HG03460 (cell line): Measurements from ENCODE around the gene AKAP7.

Experiments
- ATAC-seq: cut with Tn5 transposase; IDR thresholded peaks from one replicate; pipeline ENCODE4 v1.9.1; 2021; ENCODE audit not compliant: unreplicated experiment

The AKAP7 gene

GRCh38 chr6:131197716-131198115 is 62.4 kb downstream of the AKAP7 start:
- ATAC-seq: no peak

- peak; percentile 100 for ATAC-seq
These were observed 64.5 kb downstream of the AKAP7 start for GRCh38 chr6:131199568-131200272.

DNA sequence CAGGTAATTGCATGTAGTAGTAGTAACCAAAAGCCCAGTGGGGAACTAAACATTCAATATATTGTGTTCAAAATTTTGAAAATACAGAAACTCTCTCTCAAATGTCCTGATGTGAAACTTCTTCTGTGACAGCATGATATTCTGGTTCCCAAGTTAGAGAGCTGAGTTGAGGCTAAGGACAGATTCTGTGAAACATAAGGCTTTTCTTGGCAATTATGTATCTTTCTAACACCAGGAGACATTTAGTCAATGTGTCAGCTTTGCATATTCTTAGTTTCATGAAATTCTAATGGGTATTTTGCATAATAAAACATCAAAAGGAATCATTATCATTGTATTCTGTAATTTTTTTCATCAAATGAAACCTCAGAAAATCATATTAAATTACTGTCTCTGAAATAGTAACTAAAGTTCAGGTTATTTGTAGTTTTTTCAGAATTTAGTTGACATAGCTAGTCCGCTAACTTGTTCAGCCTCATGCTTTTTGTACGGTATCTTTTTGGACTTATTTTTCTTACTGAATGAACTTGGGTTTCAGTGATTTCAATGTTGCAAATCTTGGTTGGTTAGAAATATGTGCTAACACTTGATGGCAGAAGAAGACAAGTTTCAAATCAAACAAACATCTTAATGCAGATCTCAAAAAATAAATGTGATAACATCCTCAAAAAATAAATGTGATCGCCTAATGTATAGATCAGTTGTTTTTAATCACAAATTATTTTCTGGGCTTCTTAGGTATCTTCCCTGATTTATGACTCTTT is 70.4 kb downstream of the AKAP7 start:
- no peak for ATAC-seq

DNA sequence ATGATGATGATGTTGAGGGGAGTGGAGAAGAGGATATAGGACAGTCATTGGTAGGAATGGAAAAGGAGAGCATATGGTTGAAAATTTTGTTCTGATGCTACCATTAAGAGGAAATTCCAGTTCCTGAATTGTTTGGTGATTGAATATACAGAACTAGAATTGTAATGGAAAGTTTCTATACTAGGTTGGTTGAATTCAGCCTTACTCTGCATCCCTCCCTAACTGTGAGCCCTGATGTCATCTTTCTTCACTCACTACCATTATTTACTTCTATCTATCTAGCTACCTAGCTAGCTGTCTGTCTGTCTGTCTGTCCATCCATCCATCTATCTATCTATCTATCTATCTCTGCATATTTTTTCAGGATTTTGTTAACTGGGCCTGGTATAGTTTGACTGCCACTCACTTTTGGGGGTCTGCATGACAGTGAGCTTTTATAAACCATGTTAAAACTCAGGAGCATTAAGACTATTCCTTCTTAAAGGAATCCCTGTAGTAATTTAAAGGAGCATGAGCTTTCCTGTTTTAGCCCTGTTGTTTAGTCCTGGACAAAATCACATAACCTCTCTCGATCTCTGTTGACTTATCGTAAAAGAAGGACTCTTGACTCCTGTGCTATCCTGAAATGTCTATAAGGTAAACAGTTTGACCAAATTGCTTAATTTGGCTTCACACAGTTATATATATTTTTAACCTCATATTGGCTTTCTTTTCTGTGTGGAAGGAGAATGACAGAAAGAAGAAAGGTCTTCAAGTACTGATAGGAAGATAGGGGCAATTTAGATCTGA is 71.4 kb downstream of the AKAP7 start:
- no peak for ATAC-seq

DNA sequence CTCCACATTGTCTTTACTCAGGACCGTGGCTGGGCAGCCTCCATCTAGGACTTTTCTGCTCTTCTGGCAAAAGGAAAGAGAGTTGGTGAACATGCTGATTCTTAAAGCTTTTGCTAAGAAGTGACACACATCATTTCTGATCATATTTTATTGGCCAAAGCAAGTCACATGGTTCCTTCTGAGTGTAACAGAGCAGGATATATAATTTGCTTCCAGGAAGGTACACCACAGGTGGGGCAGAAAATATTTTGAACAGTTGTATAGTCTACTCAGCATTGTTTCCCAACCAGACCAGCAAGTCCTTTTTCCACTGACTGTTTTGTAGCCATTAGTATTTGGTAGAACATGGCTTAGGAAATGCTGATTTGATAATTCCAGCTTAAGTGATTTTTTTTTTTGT is 73.5 kb downstream of the AKAP7 start:
- ATAC-seq: no peak

DNA sequence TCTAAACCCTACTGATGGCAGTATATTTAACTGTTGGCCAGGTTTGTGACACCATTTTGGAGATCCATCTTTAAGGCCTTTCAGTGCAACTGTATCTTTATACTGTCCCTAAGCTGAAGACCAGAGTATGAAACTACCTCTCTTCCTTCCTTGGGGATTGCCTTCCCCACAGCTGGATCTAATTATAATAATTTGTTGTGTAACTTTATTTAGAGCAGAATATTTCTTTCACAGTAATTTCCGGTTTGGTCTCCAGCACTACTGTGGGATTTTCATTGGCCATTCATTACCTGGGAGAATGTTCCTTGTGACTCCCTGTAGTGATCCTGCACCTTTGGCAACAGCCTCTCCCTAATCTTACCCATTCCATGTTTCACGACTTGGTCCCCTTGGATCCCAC is 75.2 kb downstream of the AKAP7 start:
- no peak for ATAC-seq

DNA sequence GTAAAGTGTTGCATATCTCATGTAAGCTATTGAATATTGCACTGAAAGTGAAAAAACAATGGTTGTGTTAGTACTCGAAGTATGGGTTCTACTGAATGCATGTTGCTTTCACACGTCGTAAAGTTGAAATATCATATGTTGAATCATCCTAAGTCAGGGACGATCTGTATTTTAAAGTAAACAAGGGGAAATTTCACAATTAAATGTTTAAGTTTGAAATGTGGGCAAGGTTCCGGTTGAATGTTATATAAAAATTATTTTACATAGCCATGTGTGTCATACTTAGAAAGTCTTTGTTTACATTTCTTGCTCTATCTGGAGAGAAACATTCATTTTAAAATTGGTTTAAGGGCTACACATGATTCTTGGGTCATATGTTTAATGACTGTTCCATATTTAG is 76.8 kb downstream of the AKAP7 start:
- ATAC-seq: no peak

GRCh38 chr6:131212913-131213312 is 77.6 kb downstream of the AKAP7 start:
- ATAC-seq: no peak

DNA sequence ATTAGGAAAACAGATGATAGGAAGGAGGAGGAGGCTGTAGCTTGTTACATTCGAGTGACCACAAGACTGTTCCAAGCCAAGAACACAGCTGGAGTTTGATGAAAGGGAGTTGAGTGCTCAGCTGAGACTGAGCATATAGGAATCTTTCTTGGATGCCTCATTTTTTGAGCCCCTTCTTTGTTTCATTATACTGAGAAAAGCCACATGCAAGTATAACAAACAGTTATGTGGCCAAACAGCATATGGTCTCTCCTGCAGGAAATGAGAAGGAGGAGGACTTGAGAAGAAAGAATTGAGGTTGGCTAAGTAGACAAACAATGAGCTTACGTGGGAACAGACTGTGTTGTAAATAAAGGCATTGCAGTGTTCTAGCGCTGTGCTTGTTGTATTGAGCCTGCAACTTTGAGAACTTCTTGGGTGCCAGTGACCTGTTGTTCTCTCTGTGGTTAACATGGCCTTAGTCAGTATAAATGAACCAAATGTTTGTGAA is 78.3 kb downstream of the AKAP7 start:
- ATAC-seq: no peak

DNA sequence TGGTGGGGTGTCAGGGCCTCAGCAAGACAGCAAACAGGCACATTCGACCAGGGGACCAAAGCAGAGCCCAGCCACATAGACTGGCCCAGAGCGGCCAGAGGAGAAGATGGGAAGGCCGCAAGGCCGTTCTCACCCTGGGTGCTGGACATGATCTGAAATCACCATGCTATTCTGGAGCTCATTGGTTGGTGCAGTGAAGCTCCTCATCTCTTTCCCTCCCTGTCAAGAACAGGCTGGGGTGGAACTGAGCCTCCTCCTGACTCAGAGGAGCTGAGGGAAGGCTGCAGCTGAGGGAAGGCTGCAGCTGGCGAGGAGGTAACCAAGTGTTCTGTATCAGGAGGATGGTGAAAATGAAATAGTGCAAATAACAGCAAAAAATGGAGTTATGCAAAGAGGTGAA is 80.0 kb downstream of the AKAP7 start:
- ATAC-seq: no peak

GRCh38 chr6:131216246-131216645 is 81.0 kb downstream of the AKAP7 start:
- ATAC-seq: no peak

- no peak for ATAC-seq
These were observed 87.5 kb downstream of the AKAP7 start for GRCh38 chr6:131222773-131223172.

DNA sequence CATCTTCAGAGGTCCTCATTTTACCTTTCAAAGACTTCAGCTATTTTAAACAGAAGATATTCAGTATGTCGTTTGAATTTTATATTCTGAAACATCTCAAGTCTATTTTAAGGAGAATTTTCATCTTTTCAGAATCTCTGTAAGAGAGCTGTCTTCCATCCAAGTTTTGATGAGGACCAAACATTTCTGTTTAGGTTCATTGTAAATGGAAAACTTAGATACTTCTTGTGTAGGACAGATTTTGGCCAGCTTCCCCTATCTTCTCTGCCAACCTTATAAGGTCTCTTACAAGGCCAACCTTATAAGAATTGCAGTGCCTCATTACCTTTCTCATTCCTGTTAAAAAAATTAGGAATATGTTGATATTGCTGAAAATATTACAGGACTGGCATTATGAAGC is 88.1 kb downstream of the AKAP7 start:
- ATAC-seq: no peak

- ATAC-seq: no peak
These were observed 89.9 kb downstream of the AKAP7 start for GRCh38 chr6:131225127-131225526.

DNA sequence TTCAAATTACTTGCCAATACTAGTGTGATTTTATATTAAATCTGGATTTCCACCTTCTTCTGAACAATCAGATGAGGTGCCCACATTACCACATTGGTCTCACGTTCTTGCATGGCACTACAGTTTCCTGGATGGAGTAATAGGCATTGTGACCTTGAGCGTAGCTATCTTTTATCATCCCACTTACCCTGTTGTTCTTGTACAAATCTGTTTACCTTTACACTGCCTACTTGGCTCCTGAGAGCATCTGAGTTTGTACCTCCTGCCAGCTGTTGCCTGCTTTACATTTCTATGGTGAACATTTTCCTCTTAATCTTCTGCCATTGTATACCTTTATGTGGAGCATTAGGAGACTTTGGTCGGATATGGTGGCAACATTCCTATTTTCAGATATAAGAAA is 90.7 kb downstream of the AKAP7 start:
- no peak for ATAC-seq

DNA sequence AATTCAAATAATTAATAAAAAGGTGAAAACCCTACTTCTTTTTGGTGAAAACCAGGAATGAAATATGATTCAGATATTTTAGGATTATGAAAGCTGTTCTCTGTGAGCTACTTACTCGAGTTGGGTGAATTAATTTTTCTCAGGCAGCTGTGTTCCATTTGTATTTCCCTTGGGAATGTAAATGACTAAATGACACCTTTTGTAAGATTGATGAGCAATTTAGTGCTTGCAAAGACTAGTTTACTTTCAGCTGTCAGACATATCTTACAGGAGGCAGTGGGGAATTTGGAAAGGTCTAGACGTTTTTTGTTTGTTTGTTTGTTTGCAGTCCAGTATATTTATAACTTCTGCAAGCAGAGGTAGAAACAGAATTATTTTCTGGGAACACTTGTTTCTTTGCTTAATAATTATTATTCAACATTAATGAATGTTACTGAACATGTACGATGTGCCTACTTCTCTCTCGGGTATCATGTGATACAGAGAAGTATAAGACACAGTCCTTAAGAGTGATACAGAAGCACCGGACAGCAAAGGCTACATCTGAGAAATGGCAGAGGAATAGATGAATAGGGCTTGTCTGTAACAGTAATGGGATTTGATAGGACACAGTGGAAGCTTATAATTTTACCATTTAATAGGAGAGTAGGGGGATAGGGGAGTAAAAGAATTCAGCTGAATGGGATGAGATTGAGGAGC is 91.3 kb downstream of the AKAP7 start:
- ATAC-seq: no peak

- no peak for ATAC-seq
These were observed 91.9 kb downstream of the AKAP7 start for GRCh38 chr6:131227158-131227543.

DNA sequence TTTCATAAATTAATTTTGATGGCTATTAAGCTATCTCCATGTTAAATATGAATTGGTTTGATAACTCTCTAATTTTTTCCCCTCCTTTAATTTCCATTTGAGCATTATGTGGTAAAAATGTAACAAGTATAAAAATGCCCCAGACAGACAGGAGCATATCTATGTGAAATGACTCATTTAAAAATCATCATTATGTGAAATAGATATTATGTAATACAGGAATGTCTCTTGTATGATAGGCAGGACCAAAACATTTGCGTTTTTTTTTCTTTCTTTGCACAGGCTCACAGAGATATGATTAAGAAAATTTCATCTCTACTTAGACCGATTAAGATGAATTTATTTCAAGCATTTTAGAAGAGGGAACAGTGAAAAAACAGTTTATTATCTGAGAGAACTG is 95.8 kb downstream of the AKAP7 start:
- no peak for ATAC-seq

- ATAC-seq: no peak
These were observed 96.6 kb downstream of the AKAP7 start for GRCh38 chr6:131231891-131232290.

- no peak for ATAC-seq
These were observed 109.7 kb downstream of the AKAP7 start for GRCh38 chr6:131244942-131245341.

GRCh38 chr6:131250122-131250521 is 114.9 kb downstream of the AKAP7 start:
- peak; percentile 90 for ATAC-seq
